Activated T-cell treated with anti-CD3 and anti-CD28 coated beads, Interleukin-2, amount 50 U/mL, for 72 hours (primary cell): ENCODE results near the gene ZNF516. TPM values are rescaled to one million over a fixed set of nuclear protein-coding genes. Genes with fewer than 3 reads are reported as not detected.

ENCODE experiments used
- ATAC-seq, 2 donors: fragments of 150-1000 bp; cut with Tn5 transposase; replicated peaks in 1 of 2; 2 replicates each; pipeline ENCODE4 v1.10.0; 2021; ENCODE audit warnings: moderate library complexity in 2 of 2, mild to moderate bottlenecking in 1 of 2
- DNase-seq, 2 donors: peaks; one replicate each; pipeline ENCODE4 v3.0.0; 2021 to 2022; ENCODE audit warnings: mixed read lengths in 1 of 2
- H3K27ac Mint-ChIP-seq: one replicate; pipeline ENCODE4 v1.8.0; 2022; ENCODE audit warnings: mild to moderate bottlenecking, moderate library complexity, mixed read lengths
- H3K27me3 Mint-ChIP-seq: one replicate; pipeline ENCODE4 v1.8.0; 2022; ENCODE audit warnings: low read depth, mixed read lengths
- H3K36me3 Mint-ChIP-seq, 2 donors: one replicate each; pipeline ENCODE4 v1.8.0; 2022; ENCODE audit warnings: mixed read lengths in 2 of 2, mild to moderate bottlenecking in 1 of 2; ENCODE audit not compliant: insufficient read depth in 2 of 2
- H3K4me1 Mint-ChIP-seq: one replicate; pipeline ENCODE4 v1.8.0; 2022; ENCODE audit warnings: low read depth, mixed read lengths
- H3K4me3 Mint-ChIP-seq, 2 donors: one replicate each; pipeline ENCODE4 v1.8.0; 2022; ENCODE audit warnings: mild to moderate bottlenecking in 2 of 2, mixed read lengths in 2 of 2, moderate library complexity in 2 of 2
- H3K9me3 Mint-ChIP-seq, 2 donors: one replicate each; pipeline ENCODE4 v1.8.0; 2022; ENCODE audit warnings: mixed read lengths in 2 of 2
- total RNA-seq, 2 donors: library from RNA; stranded (reverse); gene quantifications; one replicate each; pipeline ENCODE4 v1.2.3, GENCODE V29; 2022

ZNF516 gene
- total RNA-seq, 2 donors from 2014 or later, result 13.2 to 13.9 TPM

DNA sequence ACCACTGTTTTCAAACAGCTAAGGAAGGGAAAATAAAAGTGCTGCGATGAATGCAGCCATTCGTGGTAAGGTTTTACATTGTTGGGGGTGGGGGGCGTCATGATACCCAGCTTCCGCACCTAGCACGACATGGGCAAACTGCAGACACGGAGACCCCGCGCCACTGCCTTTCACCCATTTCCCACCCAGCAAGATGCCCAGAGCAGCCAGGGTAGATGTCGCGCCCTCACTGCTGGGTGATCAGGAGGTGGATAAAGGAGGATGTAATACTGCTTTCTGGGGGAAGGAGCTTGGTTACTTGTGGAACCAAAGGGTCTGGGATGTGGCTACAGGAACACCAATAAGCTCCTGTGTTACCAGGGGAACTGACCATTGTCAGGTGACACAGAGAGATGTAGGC lies 138.4 kb downstream of the ZNF516 start:
- no peak for ATAC-seq
- H3K27ac Mint-ChIP-seq, result no peak overlapping the region
- peaks cover 3 to 4% of the 10 kb centered on the region in 2 donors for H3K9me3 Mint-ChIP-seq
- no peaks in the 10 kb centered on the region for H3K4me1 Mint-ChIP-seq
- no peak for DNase-seq
- H3K36me3 Mint-ChIP-seq, result peaks cover 2 to 13% of the 10 kb centered on the region in 2 donors
- no peaks in the 10 kb centered on the region for H3K27me3 Mint-ChIP-seq
- no peak overlapping the region for H3K4me3 Mint-ChIP-seq

DNA sequence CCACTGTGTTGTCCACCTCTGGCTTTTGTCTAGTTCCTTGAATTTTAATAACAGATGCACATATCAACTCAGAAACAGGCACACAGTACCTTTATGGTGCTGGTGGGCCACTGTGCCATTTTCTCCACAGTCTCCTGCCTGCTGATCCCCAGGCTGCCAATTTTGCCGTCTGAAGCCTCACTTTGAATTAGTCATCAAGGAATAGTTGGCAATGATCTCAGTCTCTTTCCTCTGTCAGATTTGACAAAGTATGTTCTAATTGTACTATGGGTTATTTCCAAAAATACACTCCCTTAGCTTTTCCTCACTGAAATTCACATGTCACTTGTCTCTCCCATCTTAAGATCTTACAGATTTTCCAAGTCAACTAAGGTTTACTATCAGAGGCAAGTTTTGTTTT lies 140.7 kb downstream of the ZNF516 start:
- Mint-ChIP-seq H3K4me1 (peaks cover 3% of the 10 kb centered on the region), H3K27me3 (peaks cover 2% of the 10 kb centered on the region), H3K4me3 (no peak overlapping the region), H3K36me3 (peaks cover 2 to 13% of the 10 kb centered on the region in 2 donors), H3K9me3 (peaks cover 3 to 4% of the 10 kb centered on the region in 2 donors), H3K27ac (no peak overlapping the region)
- DNase-seq (no peak), ATAC-seq (no peak)

DNA sequence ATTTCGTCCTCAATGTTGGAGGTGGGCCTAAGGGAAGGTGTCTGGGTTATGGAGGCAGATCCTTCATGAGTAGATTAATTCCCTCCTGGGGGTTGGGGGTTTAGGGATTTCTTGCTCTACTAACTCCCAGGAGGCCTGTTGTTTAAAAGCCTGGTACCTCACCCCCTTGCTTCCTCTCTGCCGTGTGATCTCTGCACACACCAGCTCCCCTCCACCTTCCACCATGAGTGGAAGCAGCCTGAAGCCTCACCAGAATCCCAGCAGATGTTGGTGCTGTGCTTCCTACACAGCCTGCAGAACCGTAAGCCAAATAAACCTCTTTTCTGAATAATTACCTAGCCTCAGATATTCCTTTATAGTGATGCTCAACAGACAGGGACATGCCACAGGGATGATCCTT lies 141.5 kb downstream of the ZNF516 start:
- no peak for ATAC-seq
- no peak for DNase-seq
- no peak overlapping the region for H3K4me3 Mint-ChIP-seq
- peaks cover 3 to 4% of the 10 kb centered on the region in 2 donors for H3K9me3 Mint-ChIP-seq
- peaks cover 10% of the 10 kb centered on the region for H3K27me3 Mint-ChIP-seq
- H3K4me1 Mint-ChIP-seq, result peaks cover 10% of the 10 kb centered on the region
- H3K36me3 Mint-ChIP-seq, result peaks cover 2 to 13% of the 10 kb centered on the region in 2 donors
- H3K27ac Mint-ChIP-seq, result no peak overlapping the region

DNA sequence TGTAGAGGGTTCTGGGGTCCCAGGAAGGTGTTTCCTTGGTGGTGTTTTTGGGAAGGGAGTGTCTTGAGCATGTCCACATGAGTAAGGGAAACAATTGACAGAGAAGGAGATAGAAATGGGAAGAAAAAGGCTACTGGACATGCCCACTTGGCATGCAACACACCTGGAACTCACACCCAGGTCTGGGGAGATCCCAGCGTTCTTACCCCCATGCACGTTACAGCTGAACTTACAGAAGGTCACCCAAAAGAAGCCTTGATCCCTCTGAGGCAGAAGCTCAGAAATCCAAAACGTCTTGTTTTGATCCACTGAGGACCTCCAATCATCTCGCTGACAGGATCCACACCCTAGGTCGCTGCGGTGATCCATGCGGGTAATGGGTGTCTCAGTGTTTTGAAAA lies 142.0 kb downstream of the ZNF516 start:
- Mint-ChIP-seq H3K9me3 (peaks cover 3 to 4% of the 10 kb centered on the region in 2 donors), H3K27ac (no peak overlapping the region), H3K36me3 (peaks cover 2 to 13% of the 10 kb centered on the region in 2 donors), H3K27me3 (peaks cover 10% of the 10 kb centered on the region), H3K4me3 (no peak overlapping the region), H3K4me1 (peaks cover 10% of the 10 kb centered on the region)
- DNase-seq (no peak), ATAC-seq (no peak)

DNA sequence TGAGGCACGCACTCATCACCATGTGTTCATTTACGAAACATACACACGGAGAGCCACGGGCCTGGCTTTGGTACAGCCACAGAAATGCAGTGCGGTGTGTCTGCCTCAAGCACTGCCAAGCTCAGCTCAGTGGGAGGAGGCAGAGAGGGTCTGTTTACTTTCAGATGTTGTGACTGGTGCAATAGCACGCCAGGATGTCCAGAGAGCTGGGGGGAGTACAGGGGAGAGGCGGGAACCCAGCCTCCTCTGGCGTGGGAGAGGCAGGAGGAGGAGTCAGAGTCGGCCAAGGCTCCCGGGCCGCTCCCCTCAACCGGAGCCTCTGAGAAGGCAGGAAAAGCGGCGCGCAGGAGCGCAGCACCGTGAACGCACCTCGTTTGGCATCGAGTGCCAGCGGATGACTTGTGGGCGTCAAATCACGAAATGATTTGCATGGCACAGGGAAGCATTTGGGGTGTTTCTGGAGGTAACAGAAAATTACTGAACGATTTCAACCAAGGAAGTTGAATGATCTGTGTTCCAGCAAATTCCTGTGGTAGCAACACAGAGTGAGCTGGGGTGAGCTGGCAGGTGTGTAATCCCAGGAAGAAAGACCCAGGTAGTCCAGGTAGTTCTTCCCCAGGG lies 143.0 kb downstream of the ZNF516 start:
- ATAC-seq, result peak in 1 of 2 donors; percentile 39
- Mint-ChIP-seq H3K27ac (no peak overlapping the region), H3K9me3 (peaks cover 3 to 4% of the 10 kb centered on the region in 2 donors), H3K36me3 (peaks cover 2 to 12% of the 10 kb centered on the region in 2 donors), H3K4me3 (no peak overlapping the region), H3K27me3 (peaks cover 10% of the 10 kb centered on the region), H3K4me1 (peaks cover 10% of the 10 kb centered on the region)
- DNase-seq, result no peak

DNA sequence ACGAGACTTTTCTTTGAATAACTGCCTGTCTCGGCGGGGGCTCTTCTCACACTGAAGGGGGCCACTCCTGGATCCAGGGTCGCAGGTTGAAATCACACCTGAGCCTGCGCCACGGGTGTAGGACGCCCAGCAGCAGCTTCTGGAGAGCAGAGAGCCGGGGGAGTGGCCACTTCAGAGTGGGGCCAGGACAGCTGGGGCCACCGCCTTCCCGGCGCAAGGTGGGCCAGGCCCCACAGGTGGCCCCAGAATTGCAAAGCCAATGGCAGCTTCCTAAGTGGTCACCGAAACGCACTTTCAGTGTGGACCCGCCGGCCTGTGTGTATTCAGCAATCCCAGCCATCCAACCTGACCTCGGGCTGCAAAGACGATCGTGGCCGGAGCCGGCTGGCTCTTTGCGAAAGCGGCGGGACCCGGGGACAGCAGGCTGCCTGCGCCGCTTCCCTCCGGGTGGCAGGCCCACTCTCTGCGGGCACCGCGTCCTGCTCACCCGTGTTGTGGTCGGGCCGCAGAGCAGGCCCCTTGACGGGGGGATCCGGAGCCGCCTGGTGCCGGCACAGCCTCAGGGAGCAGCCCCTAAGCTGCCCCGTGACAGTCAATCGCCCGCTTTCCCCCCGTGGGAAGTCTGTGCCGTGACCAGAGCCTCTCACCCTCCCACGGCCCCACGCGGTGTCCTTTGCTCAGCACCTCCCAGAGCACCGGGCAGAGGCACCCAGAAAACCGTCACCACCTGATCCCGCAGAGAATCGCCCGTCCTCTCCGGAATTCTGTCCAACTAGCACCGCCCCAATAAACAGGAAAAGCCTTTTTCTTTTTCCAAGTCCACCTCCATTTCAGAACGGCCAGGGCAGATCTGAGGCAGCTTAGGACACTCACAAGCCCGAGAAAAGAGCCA lies 144.7 kb downstream of the ZNF516 start:
- no peak for DNase-seq
- H3K4me3 Mint-ChIP-seq, result no peak overlapping the region
- H3K9me3 Mint-ChIP-seq, result peaks cover 3 to 4% of the 10 kb centered on the region in 2 donors
- H3K36me3 Mint-ChIP-seq, result peaks cover 2 to 12% of the 10 kb centered on the region in 2 donors
- no peak for ATAC-seq
- peaks cover 10% of the 10 kb centered on the region for H3K4me1 Mint-ChIP-seq
- no peak overlapping the region for H3K27ac Mint-ChIP-seq
- H3K27me3 Mint-ChIP-seq, result peaks cover 10% of the 10 kb centered on the region

DNA sequence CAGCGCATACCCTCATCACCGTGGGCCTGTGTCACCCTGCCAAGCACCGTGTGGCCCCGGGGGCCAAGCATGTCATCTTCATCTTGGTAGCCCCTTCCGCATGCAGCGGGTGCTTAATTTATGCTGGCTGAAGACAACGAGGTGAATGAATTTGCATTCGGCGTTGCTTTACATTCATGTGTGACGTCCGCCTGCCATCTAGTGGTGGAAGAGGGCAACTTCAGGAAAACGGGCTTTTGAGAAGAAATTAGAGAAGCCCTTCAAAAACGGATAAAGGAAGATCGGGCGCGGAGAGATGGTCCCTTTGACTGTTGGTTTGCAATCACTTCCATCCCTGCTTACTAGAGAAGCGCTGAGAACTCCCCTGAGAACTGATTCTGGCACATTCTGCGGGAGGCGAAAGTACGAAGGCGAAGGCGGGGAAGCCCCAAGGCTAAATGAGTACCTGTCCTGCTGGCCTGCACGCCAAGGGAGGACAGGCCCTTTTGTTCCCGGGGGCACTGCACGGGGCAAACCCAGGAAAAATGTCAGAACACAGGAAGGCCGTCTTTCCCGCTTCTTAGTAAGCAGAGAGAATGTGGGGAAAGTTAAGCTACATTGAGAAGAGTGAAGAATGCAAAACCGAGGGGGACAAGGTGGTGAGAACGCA lies 145.9 kb downstream of the ZNF516 start:
- ATAC-seq, result peak; percentile 46 to 50

DNA sequence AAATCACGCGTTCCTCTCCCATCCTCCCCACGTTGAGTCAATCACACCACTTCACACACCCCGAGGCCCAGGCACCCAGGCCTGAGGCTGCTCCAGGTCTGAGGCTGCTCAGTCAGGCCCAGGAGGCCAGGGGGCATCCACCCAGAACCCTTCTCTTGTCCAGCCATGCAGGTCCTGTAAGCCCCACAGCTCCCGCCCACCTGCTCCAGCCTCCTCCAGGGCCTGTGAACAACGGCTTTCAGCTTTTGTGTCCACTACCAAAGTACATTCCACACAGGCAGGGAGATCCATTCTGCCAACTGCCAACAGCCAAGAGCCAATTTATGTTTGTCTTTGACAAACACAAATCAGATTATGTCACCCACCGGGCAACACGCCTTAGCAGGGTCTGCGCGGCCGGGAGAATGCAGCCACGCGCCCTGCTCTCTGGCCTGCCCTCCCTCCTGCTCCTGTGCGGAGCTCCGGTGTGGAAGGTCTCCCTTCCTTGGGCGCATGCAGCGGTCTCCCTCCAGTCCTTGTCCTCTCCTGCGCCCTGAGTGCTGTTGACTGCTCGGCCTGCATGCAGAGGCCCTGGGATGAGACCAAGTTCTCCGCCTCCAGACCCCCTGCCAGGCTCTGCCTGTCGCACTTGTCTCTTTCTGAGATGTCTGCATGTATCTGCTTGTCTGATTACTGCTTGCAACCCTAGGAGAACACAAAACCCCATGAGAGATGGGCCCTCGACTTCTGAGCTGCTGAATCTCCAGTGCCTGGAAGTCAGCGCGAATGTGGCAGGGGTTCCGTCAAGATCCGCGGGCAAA lies 146.6 kb downstream of the ZNF516 start:
- peaks cover 10% of the 10 kb centered on the region for H3K27me3 Mint-ChIP-seq
- H3K9me3 Mint-ChIP-seq, result peaks cover 0 to 1% of the 10 kb centered on the region in 2 donors
- DNase-seq (no peak), ATAC-seq (no peak)
- H3K4me3 Mint-ChIP-seq, result peak overlapping the region in 1 of 2 donors; percentile 73
- no peak overlapping the region for H3K27ac Mint-ChIP-seq
- H3K36me3 Mint-ChIP-seq, result peaks cover 0 to 2% of the 10 kb centered on the region in 2 donors
- peaks cover 10% of the 10 kb centered on the region for H3K4me1 Mint-ChIP-seq

More for the DNA sequence above, 145.9 kb downstream of the ZNF516 start:
- Mint-ChIP-seq H3K27me3 (peaks cover 10% of the 10 kb centered on the region), H3K4me3 (peak overlapping the region; percentile 73), H3K9me3 (peaks cover 1 to 3% of the 10 kb centered on the region in 2 donors), H3K27ac (peak overlapping the region; percentile 87), H3K4me1 (peaks cover 10% of the 10 kb centered on the region), H3K36me3 (peaks cover 0 to 8% of the 10 kb centered on the region in 2 donors)
- DNase-seq, result peak; percentile 62 to 68

DNA sequence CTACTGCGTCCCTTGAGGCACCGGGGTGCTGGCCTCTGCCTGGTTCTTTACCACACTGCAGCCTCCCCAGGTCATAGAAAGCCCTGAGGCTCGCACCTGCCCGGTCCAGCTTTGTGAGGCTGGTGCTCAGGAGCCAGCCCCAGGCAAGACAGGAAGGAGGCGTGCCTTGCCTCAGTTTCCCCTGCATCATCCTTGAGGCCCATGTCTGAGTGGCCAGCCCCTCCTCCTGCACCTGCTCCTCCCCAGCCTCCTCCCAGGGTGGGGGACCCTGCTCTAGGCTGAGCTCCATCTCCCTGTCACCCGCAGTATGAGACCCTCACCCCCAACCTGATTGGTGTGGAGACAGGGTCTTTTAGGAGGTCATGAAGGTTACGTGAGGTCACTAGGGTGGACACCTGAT lies 147.7 kb downstream of the ZNF516 start:
- H3K36me3 Mint-ChIP-seq, result no peaks in the 10 kb centered on the region
- H3K9me3 Mint-ChIP-seq, result no peaks in the 10 kb centered on the region
- DNase-seq, result no peak
- H3K4me1 Mint-ChIP-seq, result peaks cover 10% of the 10 kb centered on the region
- no peak overlapping the region for H3K27ac Mint-ChIP-seq
- ATAC-seq, result no peak
- peaks cover 10% of the 10 kb centered on the region for H3K27me3 Mint-ChIP-seq
- no peak overlapping the region for H3K4me3 Mint-ChIP-seq

DNA sequence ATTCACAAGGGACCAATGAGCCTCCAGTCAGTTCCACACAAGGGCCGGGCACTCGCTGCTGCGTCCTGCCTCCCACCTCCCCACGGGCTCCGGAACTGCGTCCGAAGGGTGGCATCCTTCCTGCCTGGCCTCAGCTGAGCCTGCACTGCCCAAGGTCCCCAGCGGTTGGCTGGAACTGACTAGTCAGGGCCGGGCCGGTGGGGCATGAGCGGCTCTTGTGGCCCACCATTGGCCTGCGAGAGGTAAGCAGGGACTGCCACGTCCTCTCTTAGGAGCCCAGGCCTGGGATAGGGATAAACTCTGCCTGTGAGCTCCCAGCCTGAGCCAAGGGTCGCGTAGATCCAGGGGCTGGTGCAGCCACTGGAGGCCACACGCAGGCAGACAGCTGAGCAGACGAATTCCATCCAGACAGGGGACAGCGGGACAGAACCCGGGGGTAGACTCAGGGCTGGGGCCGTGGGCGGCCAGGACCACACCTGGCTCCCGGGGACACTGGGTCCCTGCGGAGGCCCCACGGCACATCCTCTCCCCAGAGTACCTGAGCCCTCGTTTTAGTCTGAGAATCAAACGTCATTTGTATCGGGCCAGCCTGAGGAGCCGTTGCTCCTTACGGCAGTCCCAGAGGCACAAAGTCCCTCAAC lies 148.4 kb downstream of the ZNF516 start:
- H3K4me3 Mint-ChIP-seq, result no peak overlapping the region
- peaks cover 10% of the 10 kb centered on the region for H3K27me3 Mint-ChIP-seq
- DNase-seq (no peak), ATAC-seq (no peak)
- H3K4me1 Mint-ChIP-seq, result peaks cover 10% of the 10 kb centered on the region
- no peaks in the 10 kb centered on the region for H3K9me3 Mint-ChIP-seq
- no peaks in the 10 kb centered on the region for H3K36me3 Mint-ChIP-seq
- H3K27ac Mint-ChIP-seq, result no peak overlapping the region

DNA sequence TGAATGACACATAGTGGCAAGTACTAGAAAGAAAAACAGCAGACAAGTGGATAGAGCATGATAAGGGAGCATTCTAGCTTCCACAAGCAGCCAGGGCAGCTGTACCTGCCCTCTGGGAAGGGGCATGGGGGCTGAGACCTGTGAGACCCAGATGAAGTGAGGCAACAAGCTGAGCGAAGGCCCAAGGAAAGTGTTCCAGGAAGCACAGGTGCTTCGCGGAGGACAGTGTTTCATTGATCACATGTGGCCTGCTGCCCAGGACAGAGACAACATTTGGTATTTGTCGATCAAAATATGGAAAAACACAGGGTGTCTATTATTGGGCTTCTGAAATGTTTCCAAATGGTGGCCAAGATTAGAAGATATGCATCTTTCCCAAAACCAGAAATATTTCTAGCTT lies 149.1 kb downstream of the ZNF516 start:
- Mint-ChIP-seq H3K27me3 (peaks cover 10% of the 10 kb centered on the region), H3K9me3 (peaks cover under 1% of the 10 kb centered on the region in 2 donors), H3K4me3 (no peak overlapping the region), H3K36me3 (no peaks in the 10 kb centered on the region), H3K27ac (no peak overlapping the region), H3K4me1 (peaks cover 10% of the 10 kb centered on the region)
- DNase-seq (no peak), ATAC-seq (no peak)

DNA sequence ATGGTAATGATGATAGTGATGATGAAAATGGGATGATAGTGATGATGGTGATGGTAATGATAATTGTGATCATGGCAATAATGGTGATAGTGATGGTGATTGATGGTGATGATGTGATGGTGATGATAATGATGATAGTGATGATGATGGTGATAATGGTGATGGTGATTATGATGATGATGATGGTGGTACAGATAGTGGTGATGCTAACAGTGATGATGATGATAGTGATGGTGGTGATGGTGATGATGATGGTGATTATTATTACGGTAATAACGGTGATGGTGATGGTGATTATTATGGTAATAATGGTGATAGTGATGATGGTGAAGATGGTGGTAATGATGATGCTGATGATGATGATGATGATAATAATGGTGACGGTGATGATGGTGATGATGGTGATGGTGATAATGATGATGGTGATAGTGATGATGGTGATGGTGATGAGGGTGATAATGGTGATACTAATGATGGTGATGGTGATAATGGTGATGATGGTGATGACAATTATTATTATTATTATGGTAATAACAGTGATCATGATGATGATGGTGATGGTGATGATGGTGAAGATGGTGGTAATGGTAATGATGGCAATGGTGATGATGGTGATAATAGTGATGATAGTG lies 151.0 kb downstream of the ZNF516 start:
- ATAC-seq (no peak), DNase-seq (no peak)
- Mint-ChIP-seq H3K27me3 (peaks cover 6% of the 10 kb centered on the region), H3K9me3 (peaks cover 3% of the 10 kb centered on the region in 2 donors), H3K36me3 (peaks cover 0 to 2% of the 10 kb centered on the region in 2 donors), H3K4me3 (no peak overlapping the region), H3K27ac (no peak overlapping the region), H3K4me1 (peaks cover 5% of the 10 kb centered on the region)
